Activated CD4-positive, alpha-beta T cell treated with anti-CD3 and anti-CD28 coated beads for 4 hours (primary cell): Measurements from ENCODE around the gene LRP1B.

ENCODE experiments used
- DNase-seq, 2 donors: peaks; one replicate each; pipeline ENCODE4 v3.0.0-alpha.2; 2020

The LRP1B gene

GRCh38 chr2:141565597-141565996, 565.2 kb downstream of the LRP1B start:
- no peak for DNase-seq

- DNase-seq = no peak
These were observed 570.1 kb downstream of the LRP1B start for GRCh38 chr2:141560723-141561122.

DNA sequence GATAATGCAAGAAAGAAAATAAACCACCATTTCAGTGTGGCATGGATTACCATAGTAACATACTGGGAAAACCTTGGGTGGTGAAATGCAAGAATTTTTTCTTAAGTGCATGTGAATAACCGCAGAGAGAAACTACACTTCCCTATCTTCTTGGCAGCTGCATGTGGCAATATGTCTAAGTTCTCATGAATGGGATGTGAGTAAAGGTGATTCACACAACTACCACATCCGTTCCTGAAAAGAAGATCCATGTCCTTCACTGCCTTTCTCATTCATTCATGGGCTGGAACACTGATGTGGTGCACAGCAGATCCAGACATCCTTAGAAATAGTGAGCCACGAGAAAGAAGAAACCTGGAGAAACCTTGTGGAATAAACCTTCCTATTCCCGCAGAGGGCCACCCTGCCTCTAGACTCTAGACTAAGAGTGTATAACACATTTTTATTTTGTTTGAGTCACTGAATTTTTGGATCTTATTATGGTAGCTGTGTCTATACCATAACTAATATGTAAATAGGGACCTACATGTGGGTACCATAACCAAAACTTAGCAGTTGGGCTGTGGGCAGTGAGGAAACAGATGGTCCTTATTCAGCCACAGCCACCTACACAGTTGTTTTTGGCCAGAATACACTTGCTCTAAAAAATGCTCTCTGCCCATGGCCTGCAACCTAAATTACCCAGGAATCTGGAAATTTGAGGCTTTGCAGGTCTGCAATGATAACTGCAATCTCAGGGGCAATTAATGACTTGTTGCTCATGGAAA, 573.3 kb downstream of the LRP1B start:
- DNase-seq = no peak

- no peak for DNase-seq
These were observed 574.8 kb downstream of the LRP1B start for GRCh38 chr2:141555876-141556470.

DNA sequence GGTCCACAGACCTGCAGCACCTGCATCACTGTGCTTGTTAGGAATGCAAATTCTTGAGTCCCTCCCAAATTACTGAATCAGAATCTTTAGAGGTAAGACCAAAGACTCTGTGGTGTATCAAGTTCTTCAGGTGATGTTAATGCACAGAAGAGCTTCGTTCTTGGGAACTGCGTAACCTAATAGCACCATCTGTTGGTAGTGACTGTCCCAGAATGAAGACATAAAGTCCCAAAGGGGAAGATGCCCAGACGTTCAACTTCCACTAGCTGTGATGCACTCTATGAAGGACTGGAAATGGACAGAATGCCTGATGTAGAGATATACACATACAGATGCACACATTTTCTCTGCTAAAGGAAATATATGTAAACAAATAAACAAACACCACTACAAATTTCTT, 576.0 kb downstream of the LRP1B start:
- DNase-seq = no peak

DNA sequence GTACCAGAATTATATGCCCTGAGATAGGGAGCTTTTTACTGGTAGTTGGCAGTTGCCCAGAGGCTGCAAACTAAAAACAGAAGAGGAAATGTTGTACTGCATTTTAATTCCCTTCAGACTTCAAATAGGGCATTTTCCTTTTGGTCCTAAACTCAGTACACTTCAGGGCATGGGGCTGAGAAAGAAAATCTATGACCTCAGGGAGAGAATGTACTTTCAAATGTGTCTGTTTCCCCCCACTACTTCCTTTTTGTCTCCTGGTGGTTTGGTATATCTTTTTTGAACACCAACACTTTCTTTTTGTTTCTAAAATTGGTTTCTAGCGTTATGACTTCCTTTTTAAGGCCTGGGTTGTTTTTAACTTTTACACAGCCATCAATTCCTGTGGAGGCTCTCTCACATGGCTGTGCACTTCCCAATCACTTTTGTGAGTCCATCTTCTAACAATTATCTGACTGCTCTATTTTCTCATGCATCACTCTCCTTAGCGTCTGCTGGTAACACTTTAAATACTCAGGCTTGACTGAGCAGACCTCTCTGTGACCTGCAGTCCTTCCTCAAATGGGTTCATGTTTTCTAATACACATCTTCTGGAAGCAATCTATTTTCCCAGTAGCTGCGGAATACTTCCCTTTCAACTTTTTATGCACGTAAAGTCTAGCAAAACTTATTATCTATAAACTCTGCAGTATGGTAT, 596.0 kb downstream of the LRP1B start:
- no peak for DNase-seq

DNA sequence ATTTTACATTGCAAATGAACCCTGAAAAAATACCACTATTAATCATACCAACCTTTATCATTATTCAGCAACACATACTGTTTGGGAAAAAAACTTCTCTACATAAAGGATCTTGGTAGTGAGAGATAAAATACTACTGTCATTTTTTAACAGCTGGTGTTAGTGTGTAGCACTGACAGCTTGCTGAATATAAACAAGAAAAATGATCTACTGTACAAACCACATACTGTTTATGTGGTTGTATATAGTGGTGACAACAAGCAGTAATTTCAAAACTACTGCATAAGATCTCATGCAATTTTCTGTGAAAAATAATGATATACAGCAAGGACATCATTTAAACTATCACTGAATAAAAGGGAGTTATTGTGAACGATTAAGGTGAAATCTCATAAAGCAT, 601.2 kb downstream of the LRP1B start:
- DNase-seq = no peak

DNA sequence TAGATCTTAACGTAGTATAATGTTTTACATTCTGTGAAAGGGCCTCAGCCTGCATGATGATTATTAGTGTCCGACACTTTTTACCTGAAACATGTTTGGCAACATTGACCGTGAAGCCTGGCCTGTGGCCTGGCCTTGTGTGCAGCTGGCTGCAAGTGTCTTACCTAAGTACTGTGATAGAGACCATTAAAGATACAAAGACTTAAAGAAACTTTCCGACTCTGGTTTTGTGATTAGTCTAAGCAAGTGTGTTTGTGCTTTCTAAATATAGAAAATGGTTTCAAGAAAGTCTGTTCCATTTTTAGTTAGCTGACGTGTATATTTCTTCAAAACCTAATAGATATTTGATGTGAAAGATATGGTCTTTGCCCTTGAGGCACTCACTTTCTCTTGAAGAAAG, 601.8 kb downstream of the LRP1B start:
- no peak for DNase-seq

DNA sequence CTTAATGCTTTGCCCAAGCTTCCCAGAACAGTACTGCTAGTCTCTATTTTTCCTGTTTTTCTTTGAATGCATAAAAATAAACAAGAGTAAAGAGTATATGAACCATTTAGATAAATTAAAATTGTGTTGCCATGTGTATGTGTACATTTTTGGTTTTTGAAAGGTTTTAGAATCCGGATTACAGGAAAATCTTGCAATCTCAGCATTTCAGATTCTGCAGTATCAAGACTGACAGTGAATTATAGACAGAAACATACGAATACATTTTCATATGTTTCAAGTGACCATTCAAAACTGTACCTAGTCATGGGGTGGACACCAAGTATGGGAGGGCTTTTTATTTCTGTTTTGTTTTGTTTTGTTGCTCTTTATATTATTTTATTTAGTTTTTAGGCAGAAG, 604.1 kb downstream of the LRP1B start:
- no peak for DNase-seq

GRCh38 chr2:141524777-141525176, 606.0 kb downstream of the LRP1B start:
- no peak for DNase-seq

DNA sequence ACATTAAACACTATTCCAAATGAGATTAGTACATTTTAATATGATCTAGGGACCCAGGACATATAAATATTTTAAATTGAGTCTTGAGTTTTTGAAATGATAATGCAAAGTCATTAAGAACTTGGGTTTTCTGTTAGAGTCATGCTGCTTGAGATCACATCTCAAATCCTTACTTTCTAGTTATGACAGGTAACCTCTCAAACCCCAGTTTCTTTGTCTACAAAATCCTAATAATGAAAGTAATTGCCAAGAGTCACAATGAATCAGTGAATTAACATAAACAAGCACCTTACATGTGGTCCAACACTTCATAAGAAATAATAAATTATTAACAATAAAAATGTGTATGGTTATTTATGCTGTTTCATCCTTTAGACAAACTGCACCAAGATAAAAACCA, 607.6 kb downstream of the LRP1B start:
- no peak for DNase-seq

- DNase-seq = no peak
These were observed 608.1 kb downstream of the LRP1B start for GRCh38 chr2:141522702-141523101.

- DNase-seq = no peak
These were observed 608.8 kb downstream of the LRP1B start for GRCh38 chr2:141522048-141522447.

DNA sequence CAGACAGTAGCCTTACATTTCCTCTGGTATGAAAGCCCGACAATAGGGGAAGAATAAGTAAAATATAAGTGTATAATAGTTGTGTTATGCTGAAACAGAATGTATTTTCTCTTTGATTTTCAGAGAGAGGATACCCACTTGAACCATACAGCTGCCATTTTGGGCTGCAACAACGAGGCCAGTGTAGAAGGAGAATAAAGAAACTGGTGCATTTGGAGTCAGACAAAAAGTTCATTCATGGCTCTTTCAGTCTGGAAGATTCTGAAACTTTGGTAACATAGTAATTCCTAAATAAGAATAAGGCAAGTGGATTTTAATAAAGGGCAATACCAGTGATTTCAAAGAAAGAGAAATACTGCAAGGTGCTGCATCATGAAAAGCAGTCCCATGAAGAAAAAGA, 610.9 kb downstream of the LRP1B start:
- DNase-seq = no peak

- no peak for DNase-seq
These were observed 612.9 kb downstream of the LRP1B start for GRCh38 chr2:141517852-141518421.

- no peak for DNase-seq
These were observed 613.5 kb downstream of the LRP1B start for GRCh38 chr2:141517180-141517851.

- no peak for DNase-seq
These were observed 614.9 kb downstream of the LRP1B start for GRCh38 chr2:141515931-141516330.

DNA sequence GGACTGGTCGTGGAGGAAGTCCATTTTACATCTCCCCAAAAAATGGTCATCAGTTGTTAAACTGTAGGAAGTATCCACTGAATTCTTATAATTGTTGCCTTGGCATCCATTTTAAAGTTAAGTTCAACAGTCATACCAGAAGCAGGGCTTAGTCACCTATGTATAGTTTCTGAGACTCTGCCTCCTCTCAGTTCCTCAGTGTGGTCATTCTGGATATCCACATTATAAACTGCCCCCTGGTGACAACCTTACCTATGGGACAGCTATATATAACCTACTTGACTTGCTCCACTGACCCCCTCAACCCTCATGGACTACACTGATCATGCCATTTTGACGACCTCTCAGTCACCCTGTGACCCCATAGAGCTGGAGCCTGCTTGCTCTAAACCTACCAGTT, 617.0 kb downstream of the LRP1B start:
- DNase-seq = no peak

GRCh38 chr2:141508806-141509595, 621.8 kb downstream of the LRP1B start:
- DNase-seq = no peak

DNA sequence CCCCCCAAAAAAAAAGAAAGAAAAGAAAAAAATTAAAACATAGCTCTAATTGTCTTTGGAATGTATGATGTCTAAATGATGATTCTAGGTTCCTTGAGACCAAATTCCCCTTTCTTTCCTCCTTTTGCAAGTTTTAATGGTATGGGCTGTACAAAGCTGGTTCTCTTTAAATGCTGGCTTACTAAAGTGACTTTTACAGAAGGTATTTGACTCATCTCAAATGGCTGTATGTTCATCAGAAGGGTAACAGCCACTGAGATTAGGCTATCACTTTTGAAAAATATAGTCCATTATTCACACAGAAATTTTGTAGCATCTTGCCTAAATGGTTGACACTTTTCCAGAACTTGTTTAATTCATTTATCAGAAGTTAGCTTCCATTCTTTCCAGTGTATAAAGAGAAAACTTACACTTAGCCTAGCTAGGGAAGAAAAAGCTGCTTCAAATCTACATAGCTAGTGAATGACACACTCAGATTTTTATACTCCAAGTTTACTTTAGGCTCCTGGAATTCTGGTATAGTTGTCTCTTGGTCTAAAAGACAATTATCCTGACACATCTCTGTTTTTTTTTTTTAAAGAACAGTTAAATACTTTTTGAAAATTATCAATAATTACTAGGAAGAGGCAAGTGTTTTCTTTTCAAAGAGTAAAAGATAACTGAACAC, 622.6 kb downstream of the LRP1B start:
- DNase-seq = no peak

GRCh38 chr2:141506135-141506534, 624.7 kb downstream of the LRP1B start:
- DNase-seq = no peak

GRCh38 chr2:141501752-141502151, 629.1 kb downstream of the LRP1B start:
- no peak for DNase-seq
